DND-41 (cell line): ENCODE results near the gene HTRA3.

ENCODE experiments used
- CTCF ChIP-seq: IDR thresholded peaks from 2 replicates; pipeline ENCODE4 v1.5.1; 2012; ENCODE audit warnings: borderline replicate concordance, low read length, moderate library complexity, mild to moderate bottlenecking; ENCODE audit not compliant: poor library complexity, severe bottlenecking; ENCODE audit errors: extremely low read depth
- EZH2 ChIP-seq: IDR thresholded peaks from 3 replicates; pipeline ENCODE4 v1.6.1; 2012; ENCODE audit warnings: borderline replicate concordance, low read depth, mild to moderate bottlenecking, moderate library complexity, low read length, inconsistent platforms; ENCODE audit not compliant: severe bottlenecking

DNA sequence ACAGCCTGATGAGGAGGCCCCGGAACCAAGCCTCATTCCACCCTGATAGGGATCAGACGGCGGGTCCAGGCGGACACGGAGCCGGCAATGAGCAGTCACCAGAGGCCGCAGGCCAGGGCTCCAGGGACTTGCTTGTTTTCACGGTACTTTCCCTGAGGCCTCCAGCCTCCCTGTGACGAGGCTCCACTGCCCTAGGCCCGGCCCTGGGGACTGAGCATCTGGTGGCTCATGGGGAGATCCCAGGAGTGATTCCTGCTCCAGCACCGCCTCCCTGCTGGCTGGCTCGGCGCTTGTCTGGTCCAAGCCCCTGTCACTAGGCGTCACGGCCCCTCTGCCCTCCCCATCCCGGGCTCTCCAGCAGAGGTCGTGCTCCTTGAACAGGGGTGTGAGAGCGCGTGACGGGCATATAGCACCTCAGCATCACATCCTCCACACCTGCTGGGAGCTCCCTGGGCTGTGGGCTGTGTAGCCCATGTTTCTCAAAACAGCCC lies 14.1 kb downstream of the HTRA3 start:
- TF ChIP-seq EZH2 = no peak
- TF ChIP-seq CTCF = no peak
